Keratinocyte (primary cell): Measurements from ENCODE around the gene FBXO38. TPM values are rescaled to one million over a fixed set of nuclear protein-coding genes. Genes with fewer than 3 reads are reported as not detected.

Experiments
- DNase-seq: peaks from one replicate; pipeline ENCODE4 v3.0.0-alpha.2; 2011; ENCODE audit warnings: low read depth, missing footprints, low spot score
- FAIRE-seq: peaks from 2 replicates; lab custom pipeline; 2011; peaks lifted over from hg19 to GRCh38; lab: Jason Lieb, UNC
- H2AFZ ChIP-seq: 2 replicates; pipeline ENCODE4 v1.6.0; 2012; ENCODE audit warnings: low read length, control low read depth, inconsistent platforms; ENCODE audit not compliant: control insufficient read depth
- H3K27ac ChIP-seq: 2 replicates; pipeline ENCODE4 v1.5.1; 2011; ENCODE audit warnings: low read length; ENCODE audit not compliant: control insufficient read depth, insufficient read depth
- H3K27me3 ChIP-seq: 3 replicates; pipeline ENCODE4 v1.6.0; 2011; ENCODE audit warnings: low read length; ENCODE audit not compliant: control insufficient read depth, insufficient read depth; ENCODE audit errors: extremely low read depth
- H3K36me3 ChIP-seq, 2 experiments: 2 replicates in 1 of 2; 3 replicates in 1 of 2; pipeline ENCODE4 v1.5.1; 2011; ENCODE audit warnings: low read length in 2 of 2, mild to moderate bottlenecking in 1 of 2; ENCODE audit not compliant: control insufficient read depth in 2 of 2, insufficient read depth in 2 of 2; ENCODE audit errors: extremely low read depth in 1 of 2
- H3K4me1 ChIP-seq: 3 replicates; pipeline ENCODE4 v1.5.1; 2011; ENCODE audit warnings: low read length; ENCODE audit not compliant: control insufficient read depth, insufficient read depth; ENCODE audit errors: extremely low read depth
- H3K4me2 ChIP-seq: 3 replicates; pipeline ENCODE4 v1.6.0; 2011; ENCODE audit warnings: low read depth, low read length; ENCODE audit not compliant: control insufficient read depth, insufficient read depth; ENCODE audit errors: extremely low read depth
- H3K4me3 ChIP-seq, 3 experiments: fragments of 200-600 bp in 1 of 3; sonication (generic) in 1 of 3; 2 replicates in 2 of 3; 3 replicates in 1 of 3; pipeline ENCODE4 v1.5.1; 2011 to 2016; ENCODE audit warnings: low read length in 3 of 3, mild to moderate bottlenecking in 3 of 3, control low read depth in 2 of 3, inconsistent platforms in 1 of 3, low read depth in 1 of 3, mixed read lengths in 1 of 3, mixed run types in 1 of 3, moderate library complexity in 1 of 3; ENCODE audit not compliant: control insufficient read depth in 2 of 3, insufficient read depth in 2 of 3; ENCODE audit errors: extremely low read depth in 1 of 3
- H3K79me2 ChIP-seq: 2 replicates; pipeline ENCODE4 v1.6.0; 2012; ENCODE audit warnings: low read length; ENCODE audit not compliant: control insufficient read depth, insufficient read depth
- H3K9ac ChIP-seq: 3 replicates; pipeline ENCODE4 v1.6.0; 2011; ENCODE audit warnings: low read length; ENCODE audit not compliant: control insufficient read depth, insufficient read depth; ENCODE audit errors: extremely low read depth
- H3K9me1 ChIP-seq: 3 replicates; pipeline ENCODE4 v1.6.0; 2011; ENCODE audit warnings: low read length; ENCODE audit not compliant: control insufficient read depth, insufficient read depth; ENCODE audit errors: extremely low read depth
- H3K9me3 ChIP-seq: 2 replicates; pipeline ENCODE4 v1.5.1; 2012; ENCODE audit warnings: low read depth, low read length; ENCODE audit not compliant: control insufficient read depth
- H4K20me1 ChIP-seq: 3 replicates; pipeline ENCODE4 v1.6.0; 2011; ENCODE audit warnings: low read length; ENCODE audit not compliant: control insufficient read depth, insufficient read depth; ENCODE audit errors: extremely low read depth
- EZH2 ChIP-seq: IDR thresholded peaks from one replicate; pipeline ENCODE4 v1.6.1; 2012; ENCODE audit warnings: inconsistent platforms, mild to moderate bottlenecking, low read length, moderate library complexity
- dilution Hi-C: fragments of 300-500 bp; cut with MboI; formaldehyde crosslinking; loops from one replicate; pipeline ENCODE4 v1.7.0; 2020; ENCODE audit warnings: low sequenced_read_pairs; ENCODE audit not compliant: extremely low pct_ligation_motif_present
- polyA plus RNA-seq, 5 experiments: library from polyadenylated mRNA; depleted of rRNA in 3 of 5; stranded (reverse) in 3 of 5; stranded (forward) in 1 of 5; unstranded in 1 of 5; fragments of >200 nt; gene quantifications; 1 replicate in 1 of 5; 2 replicates in 3 of 5; 3 replicates in 1 of 5; pipeline versions ENCODE4 v1.2.1 to v1.2.3, GENCODE V29; 2011 to 2012; ENCODE audit warnings: missing spikeins in 2 of 5, low read depth in 1 of 5, low replicate concordance in 1 of 5
- TF ChIP-seq, protein P1 (sequence below), 3 experiments: IDR thresholded peaks in 1 of 3; conservative IDR thresholded peaks in 1 of 3; optimal IDR thresholded peaks in 1 of 3; 2 replicates in 2 of 3; 3 replicates in 1 of 3; pipeline versions ENCODE3 to v1.5.1; 2011; ENCODE audit warnings: low read length in 3 of 3, mild to moderate bottlenecking in 3 of 3, moderate library complexity in 2 of 3, control low read depth in 1 of 3, inconsistent platforms in 1 of 3; ENCODE audit not compliant: insufficient read depth in 2 of 3; ENCODE audit errors: extremely low read depth in 1 of 3

FBXO38 gene
- polyA plus RNA-seq, 1 donor (not counting 4 experiments of a cell fraction or from before 2014, with no cell fraction given) = 30.4 TPM

GRCh38 chr5:148433826-148434225 lies 50.1 kb downstream of the FBXO38 start:
- no peak overlapping the region for H3K27ac ChIP-seq
- H3K9me1 ChIP-seq = no peaks in the 10 kb centered on the region
- H3K79me2 ChIP-seq = no peaks in the 10 kb centered on the region
- no peak overlapping the region for H3K4me2 ChIP-seq
- H3K9ac ChIP-seq = no peak overlapping the region
- FAIRE-seq (no peak), DNase-seq (no peak)
- H3K27me3 ChIP-seq = no peaks in the 10 kb centered on the region
- no peaks in the 10 kb centered on the region for H3K9me3 ChIP-seq
- no peaks in the 10 kb centered on the region for H4K20me1 ChIP-seq
- H3K4me1 ChIP-seq = no peaks in the 10 kb centered on the region
- dilution Hi-C loops = no loop called here
- TF ChIP-seq, protein P1, sequence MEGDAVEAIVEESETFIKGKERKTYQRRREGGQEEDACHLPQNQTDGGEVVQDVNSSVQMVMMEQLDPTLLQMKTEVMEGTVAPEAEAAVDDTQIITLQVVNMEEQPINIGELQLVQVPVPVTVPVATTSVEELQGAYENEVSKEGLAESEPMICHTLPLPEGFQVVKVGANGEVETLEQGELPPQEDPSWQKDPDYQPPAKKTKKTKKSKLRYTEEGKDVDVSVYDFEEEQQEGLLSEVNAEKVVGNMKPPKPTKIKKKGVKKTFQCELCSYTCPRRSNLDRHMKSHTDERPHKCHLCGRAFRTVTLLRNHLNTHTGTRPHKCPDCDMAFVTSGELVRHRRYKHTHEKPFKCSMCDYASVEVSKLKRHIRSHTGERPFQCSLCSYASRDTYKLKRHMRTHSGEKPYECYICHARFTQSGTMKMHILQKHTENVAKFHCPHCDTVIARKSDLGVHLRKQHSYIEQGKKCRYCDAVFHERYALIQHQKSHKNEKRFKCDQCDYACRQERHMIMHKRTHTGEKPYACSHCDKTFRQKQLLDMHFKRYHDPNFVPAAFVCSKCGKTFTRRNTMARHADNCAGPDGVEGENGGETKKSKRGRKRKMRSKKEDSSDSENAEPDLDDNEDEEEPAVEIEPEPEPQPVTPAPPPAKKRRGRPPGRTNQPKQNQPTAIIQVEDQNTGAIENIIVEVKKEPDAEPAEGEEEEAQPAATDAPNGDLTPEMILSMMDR (optimal IDR thresholded peaks at IDR 0.05 in 1 of 3, IDR thresholded peaks at IDR 0.05 in 1 of 3, conservative IDR thresholded peaks at IDR 0.05 in 1 of 3; ENCODE audit: extremely low read depth in 1 of 3, insufficient read depth in 2 of 3, low read length in 3 of 3) = no peak
- TF ChIP-seq EZH2 = no peak
- peaks cover 5 to 10% of the 10 kb centered on the region in 2 experiments for H3K36me3 ChIP-seq
- H2AFZ ChIP-seq = no peak overlapping the region
- no peak overlapping the region for H3K4me3 ChIP-seq

DNA sequence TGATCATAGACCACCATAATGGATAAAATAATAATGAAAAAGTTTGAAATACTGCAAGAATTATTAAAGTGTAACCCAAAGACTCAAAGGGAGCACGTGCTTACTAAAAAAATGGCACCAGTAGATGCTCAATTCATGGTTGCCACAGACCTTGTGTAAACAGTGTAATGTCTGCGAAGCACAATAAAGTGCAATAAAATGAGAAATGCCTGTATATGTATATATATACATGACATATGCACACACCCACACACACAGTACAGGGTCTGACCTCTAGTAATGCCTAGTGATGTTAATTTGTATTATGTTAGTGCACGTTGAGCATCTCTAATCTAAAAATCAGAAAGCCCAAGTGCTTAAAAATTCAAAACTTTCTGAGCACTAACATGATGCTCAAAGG lies 52.3 kb downstream of the FBXO38 start:
- Histone ChIP-seq H3K4me2 (no peak overlapping the region), H3K4me1 (no peaks in the 10 kb centered on the region), H4K20me1 (no peaks in the 10 kb centered on the region), H2AFZ (no peak overlapping the region), H3K9me1 (no peaks in the 10 kb centered on the region), H3K9ac (no peak overlapping the region), H3K27me3 (no peaks in the 10 kb centered on the region), H3K79me2 (no peaks in the 10 kb centered on the region), H3K36me3 (peaks cover 6 to 10% of the 10 kb centered on the region in 2 experiments), H3K9me3 (no peaks in the 10 kb centered on the region), H3K4me3 (no peak overlapping the region), H3K27ac (no peak overlapping the region)
- no peak for DNase-seq
- no peak for FAIRE-seq
- dilution Hi-C loops = no loop called here
- TF ChIP-seq, protein P1 (optimal IDR thresholded peaks at IDR 0.05 in 1 of 3, IDR thresholded peaks at IDR 0.05 in 1 of 3, conservative IDR thresholded peaks at IDR 0.05 in 1 of 3; ENCODE audit: extremely low read depth in 1 of 3, insufficient read depth in 2 of 3, low read length in 3 of 3) = no peak
- TF ChIP-seq EZH2 = no peak
